Fibroblast of mammary gland (primary cell): Measurements from ENCODE around the gene PSMD14.
"Not testable (repeated sequence)": the region's sequence is repeated elsewhere in the genome, so short reads cannot be mapped to it uniquely, and the experiment has no call there.

Source experiments
- DNase-seq: peaks from one replicate; pipeline ENCODE4 v3.0.0-alpha.2; 2010; ENCODE audit warnings: low read depth
- H3K4me3 ChIP-seq: 2 replicates; pipeline ENCODE4 v1.5.1; 2011; ENCODE audit warnings: low read depth, mild to moderate bottlenecking, low read length, moderate library complexity; ENCODE audit not compliant: control insufficient read depth
- TF ChIP-seq, protein P1 (sequence below): conservative IDR thresholded peaks from 2 replicates; pipeline ENCODE4 v1.5.1; 2011; ENCODE audit warnings: low read depth, low read length, inconsistent platforms; ENCODE audit not compliant: control insufficient read depth, insufficient read depth

Gene PSMD14

DNA sequence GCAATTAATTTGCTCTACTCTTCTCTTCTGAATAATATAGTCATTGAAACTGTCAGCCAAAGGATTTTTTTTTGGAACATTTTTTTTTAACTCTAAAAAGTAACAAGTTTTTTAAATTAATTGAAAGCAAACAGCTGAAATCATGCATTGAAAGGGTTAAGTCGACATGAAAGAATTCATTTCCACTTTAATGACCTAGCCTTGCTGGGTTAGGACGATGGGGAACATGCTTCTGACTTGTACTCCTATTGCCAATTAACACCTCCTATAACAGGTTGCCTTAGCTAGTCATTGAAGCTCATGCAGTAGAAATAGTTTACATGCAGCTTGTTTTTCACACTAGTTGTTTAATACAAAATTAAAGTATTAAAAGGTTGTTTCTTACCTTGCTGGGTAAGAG lies 47.8 kb downstream of the PSMD14 start:
- H3K4me3 ChIP-seq, result no peak overlapping the region
- TF ChIP-seq, protein P1, sequence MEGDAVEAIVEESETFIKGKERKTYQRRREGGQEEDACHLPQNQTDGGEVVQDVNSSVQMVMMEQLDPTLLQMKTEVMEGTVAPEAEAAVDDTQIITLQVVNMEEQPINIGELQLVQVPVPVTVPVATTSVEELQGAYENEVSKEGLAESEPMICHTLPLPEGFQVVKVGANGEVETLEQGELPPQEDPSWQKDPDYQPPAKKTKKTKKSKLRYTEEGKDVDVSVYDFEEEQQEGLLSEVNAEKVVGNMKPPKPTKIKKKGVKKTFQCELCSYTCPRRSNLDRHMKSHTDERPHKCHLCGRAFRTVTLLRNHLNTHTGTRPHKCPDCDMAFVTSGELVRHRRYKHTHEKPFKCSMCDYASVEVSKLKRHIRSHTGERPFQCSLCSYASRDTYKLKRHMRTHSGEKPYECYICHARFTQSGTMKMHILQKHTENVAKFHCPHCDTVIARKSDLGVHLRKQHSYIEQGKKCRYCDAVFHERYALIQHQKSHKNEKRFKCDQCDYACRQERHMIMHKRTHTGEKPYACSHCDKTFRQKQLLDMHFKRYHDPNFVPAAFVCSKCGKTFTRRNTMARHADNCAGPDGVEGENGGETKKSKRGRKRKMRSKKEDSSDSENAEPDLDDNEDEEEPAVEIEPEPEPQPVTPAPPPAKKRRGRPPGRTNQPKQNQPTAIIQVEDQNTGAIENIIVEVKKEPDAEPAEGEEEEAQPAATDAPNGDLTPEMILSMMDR, result no peak
- DNase-seq, result no peak

DNA sequence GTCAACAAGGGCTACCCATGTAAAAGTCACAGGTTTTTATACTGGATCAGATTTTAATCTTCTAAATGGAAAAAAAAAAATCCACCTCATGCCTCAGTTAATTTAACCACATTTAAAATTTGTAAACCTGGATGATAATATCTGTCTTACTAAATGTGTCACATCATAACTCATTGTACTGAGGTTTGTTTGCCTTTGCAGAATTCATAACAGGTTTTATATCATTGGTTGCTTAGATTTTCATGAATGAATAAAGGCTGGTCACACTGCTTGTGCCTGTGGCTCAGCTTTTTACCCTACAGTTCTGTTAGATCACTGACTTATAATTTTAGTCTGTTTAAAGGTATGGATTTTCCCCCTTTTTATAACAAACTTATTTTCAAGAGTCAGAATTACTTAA lies 48.9 kb downstream of the PSMD14 start:
- DNase-seq, result no peak
- TF ChIP-seq, protein P1, result no peak
- H3K4me3 ChIP-seq, result no peak overlapping the region

DNA sequence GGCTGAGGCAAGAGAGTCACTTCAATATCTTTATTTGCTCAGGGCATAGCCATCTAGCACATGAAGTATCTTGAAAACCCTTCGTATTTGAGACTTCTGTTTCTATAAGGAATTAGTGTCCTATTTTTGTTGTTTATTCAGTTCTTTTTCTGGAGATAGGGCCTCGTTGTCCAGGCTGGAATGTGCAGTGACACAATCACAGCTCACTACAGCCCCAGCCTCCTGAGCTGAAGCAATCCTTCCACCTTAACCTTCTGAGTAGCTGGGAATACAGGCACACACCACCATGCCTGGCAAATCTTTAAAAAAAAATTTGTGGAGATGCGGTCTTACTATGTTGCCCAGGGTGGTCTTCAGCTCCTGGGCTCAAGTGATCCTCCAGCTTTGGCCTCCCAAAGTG lies 50.6 kb downstream of the PSMD14 start:
- no peak overlapping the region for H3K4me3 ChIP-seq
- TF ChIP-seq, protein P1, result no peak
- DNase-seq, result no peak

DNA sequence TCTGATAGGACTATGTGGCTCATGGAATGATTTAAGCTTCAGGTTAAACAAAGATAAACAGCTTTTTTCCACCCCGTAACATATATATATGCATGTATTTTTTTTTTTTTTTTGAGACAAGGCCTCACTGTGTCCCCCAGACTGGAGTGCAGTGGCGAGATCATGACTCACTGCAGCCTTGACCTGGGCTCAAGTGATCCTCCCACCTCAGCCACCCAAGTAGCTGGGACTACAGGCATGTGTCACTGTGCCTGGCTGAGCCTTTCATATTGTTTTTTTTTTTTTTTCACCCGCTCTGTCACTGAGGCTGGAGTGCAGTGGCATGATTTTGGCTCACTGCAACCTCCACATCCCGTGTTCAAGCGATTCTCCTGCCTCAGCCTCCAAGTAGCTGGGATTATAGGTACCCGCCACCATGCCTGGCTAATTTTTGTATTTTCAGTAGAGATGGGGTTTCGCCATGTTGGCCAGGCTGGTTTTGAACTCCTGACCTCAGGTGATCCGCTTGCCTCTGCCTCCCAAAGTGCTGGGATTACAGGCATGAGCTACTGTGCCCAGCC lies 52.0 kb downstream of the PSMD14 start:
- DNase-seq, result peak; percentile 6
- H3K4me3 ChIP-seq, result not testable (repeated sequence)

DNA sequence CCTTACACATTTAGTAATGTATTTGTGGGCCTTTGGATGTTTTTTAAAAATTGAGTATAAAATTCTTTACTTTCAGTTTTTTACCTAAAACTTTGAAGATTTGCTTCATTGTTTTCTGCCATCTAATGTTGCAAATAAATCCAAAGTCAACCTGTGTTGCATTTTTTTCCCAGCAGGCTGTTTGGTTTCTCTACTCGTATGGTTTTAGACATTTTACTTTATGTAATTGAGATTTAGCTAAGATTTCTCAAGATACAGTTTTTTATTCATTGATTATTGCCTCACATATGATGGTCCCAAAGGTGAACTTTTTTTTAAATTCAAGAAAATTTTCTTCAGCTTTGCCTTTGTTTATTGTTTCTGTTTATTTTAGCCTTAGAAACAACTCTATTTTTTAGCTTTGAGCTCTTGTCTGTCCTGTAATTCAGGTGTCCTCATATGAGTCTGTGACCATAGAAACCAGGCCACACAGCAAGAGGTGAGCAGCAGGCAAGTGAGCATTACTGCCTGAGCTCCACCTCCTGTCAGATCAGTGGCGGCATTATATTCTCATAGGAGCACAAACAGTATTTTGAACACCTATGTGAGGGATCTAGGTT lies 54.4 kb downstream of the PSMD14 start:
- TF ChIP-seq, protein P1, result no peak
- no peak for DNase-seq
- H3K4me3 ChIP-seq, result no peak overlapping the region

DNA sequence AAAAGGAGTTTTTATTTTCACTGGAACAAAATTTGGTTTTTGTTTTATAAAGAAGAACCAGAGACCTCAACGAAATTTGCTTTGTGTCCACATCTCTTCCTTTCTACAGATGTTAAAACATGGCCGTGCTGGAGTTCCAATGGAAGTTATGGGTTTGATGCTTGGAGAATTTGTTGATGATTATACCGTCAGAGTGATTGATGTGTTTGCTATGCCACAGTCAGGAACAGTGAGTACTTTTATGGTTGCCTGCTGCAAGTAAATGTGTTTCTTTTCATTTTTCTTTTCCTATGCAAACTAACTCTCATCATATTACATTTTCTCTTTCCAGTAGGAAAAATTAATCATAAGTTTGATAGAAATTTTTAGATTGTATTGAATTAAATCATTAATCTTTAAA lies 59.5 kb downstream of the PSMD14 start:
- peak; percentile 19 for DNase-seq

DNA sequence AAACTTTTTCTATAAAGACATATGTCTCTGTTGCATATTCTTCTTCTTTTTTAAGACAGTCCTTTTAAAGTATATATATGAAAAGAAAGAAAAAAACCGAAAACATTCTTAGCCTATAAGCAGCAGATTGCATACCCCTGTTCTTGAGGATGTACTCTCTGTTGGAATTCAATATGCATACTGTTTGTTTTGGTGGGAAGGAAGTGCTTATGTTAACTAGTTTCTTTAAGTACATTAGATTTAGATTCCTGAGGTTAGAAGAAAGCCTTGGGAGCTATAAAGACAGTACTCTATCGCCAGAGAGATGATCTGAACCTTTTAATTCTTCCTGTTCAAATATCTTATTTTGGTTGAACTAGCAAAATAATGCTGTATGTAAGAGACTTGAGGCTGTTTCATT lies 61.1 kb downstream of the PSMD14 start:
- TF ChIP-seq, protein P1, result no peak
- DNase-seq, result no peak
- no peak overlapping the region for H3K4me3 ChIP-seq

More for the DNA sequence above, 59.5 kb downstream of the PSMD14 start:
- TF ChIP-seq, protein P1, result no peak
- no peak overlapping the region for H3K4me3 ChIP-seq
